Panc1 (cell line): ENCODE results near the gene PCYT2. TPM values are rescaled to one million over a fixed set of nuclear protein-coding genes. Genes with fewer than 3 reads are reported as not detected.

Experiments
- ATAC-seq: fragments of 200-7000 bp; cut with Tn5 transposase; 2 replicates; pipeline ENCODE4 v1.9.1; 2020; ENCODE audit warnings: mild to moderate bottlenecking, moderate library complexity
- BruUV-seq: library from RNA; stranded (reverse); fragments of 400-500 nt; replicated peaks from 2 replicates; lab custom pipeline; 2021; lab: Mats Ljungman, UMichigan
- CTCF ChIA-PET: fragments of 300-600 bp; sonication (Branson Sonifier 250); formaldehyde crosslinking; loops from one replicate; lab custom pipeline; 2022; ENCODE audit warnings: antibody characterized with exemption; lab: Charles Lee
- POLR2A ChIA-PET: fragments of 300-600 bp; sonication (Branson Sonifier 250); formaldehyde crosslinking; loops from one replicate; lab custom pipeline; 2022; ENCODE audit warnings: antibody characterized with exemption; lab: Charles Lee
- DNase-seq: peaks from one replicate; pipeline ENCODE4 v3.0.0-alpha.2; 2010; ENCODE audit warnings: low read depth, low spot score
- H3K27ac ChIP-seq: 2 replicates; pipeline ENCODE4 v1.5.1; 2011; ENCODE audit warnings: mild to moderate bottlenecking, low read length, inconsistent platforms
- H3K27me3 ChIP-seq: fragments of 200-500 bp; sonication (Bioruptor generic); 2 replicates; pipeline ENCODE4 v1.6.0; 2014; ENCODE audit warnings: low read length, inconsistent platforms; ENCODE audit not compliant: control insufficient read depth, insufficient read depth
- H3K36me3 ChIP-seq: fragments of 200-500 bp; sonication (Bioruptor generic); 2 replicates; pipeline ENCODE4 v1.5.1; 2014; ENCODE audit warnings: inconsistent platforms, mild to moderate bottlenecking, low read length, moderate library complexity; ENCODE audit not compliant: control insufficient read depth, insufficient read depth
- H3K4me1 ChIP-seq: 2 replicates; pipeline ENCODE4 v1.5.1; 2011; ENCODE audit warnings: inconsistent platforms, mild to moderate bottlenecking, low read length, moderate library complexity; ENCODE audit not compliant: control insufficient read depth, insufficient read depth
- H3K4me3 ChIP-seq, 2 experiments: 2 replicates each; pipeline ENCODE4 v1.5.1; 2011 to 2012; ENCODE audit warnings: low read depth in 2 of 2, low read length in 2 of 2, mild to moderate bottlenecking in 2 of 2, inconsistent platforms in 1 of 2, moderate library complexity in 1 of 2
- H3K9me3 ChIP-seq: fragments of 200-500 bp; sonication (Bioruptor generic); 2 replicates; pipeline ENCODE4 v1.5.1; 2014; ENCODE audit warnings: low read depth, mild to moderate bottlenecking, inconsistent platforms, low read length, moderate library complexity; ENCODE audit not compliant: control insufficient read depth, insufficient read depth
- POLR2AphosphoS5 ChIP-seq: IDR thresholded peaks from 2 replicates; pipeline ENCODE4 v1.6.1; 2012; ENCODE audit warnings: mild to moderate bottlenecking, low read depth, low read length, moderate library complexity
- SIN3A ChIP-seq: IDR thresholded peaks from 2 replicates; pipeline ENCODE4 v1.6.1; 2012; ENCODE audit warnings: low read depth, mild to moderate bottlenecking, low read length, moderate library complexity, borderline replicate concordance; ENCODE audit not compliant: insufficient read depth
- TCF7L2 ChIP-seq: IDR thresholded peaks from 2 replicates; pipeline ENCODE4 v1.6.1; 2011; ENCODE audit warnings: mild to moderate bottlenecking, low read depth, low read length, inconsistent platforms
- in situ Hi-C: cut with HindIII; loops from 2 replicates; pipeline ENCODE4 v1.10.0; 2016; ENCODE audit warnings: low sequenced_read_pairs, low pct_unique_long_range_greater_than_20kb
- intact Hi-C: fragments of 100-400 bp; cut with micrococcal nuclease; formaldehyde crosslinking; loops from one replicate; pipeline ENCODE4 v1.10.0; 2022; ENCODE audit not compliant: unreplicated experiment
- total RNA-seq: library from RNA; stranded (reverse); gene quantifications from one replicate; pipeline ENCODE4 v1.2.1, GENCODE V29; 2021; ENCODE audit not compliant: unreplicated experiment
- TF ChIP-seq, protein P1 (sequence below), 2 experiments: IDR thresholded peaks; 2 replicates each; pipeline ENCODE4 v1.6.1; 2011 to 2012; ENCODE audit warnings: low read depth in 2 of 2, control low read depth in 1 of 2, low read length in 1 of 2, mild to moderate bottlenecking in 1 of 2, moderate library complexity in 1 of 2; ENCODE audit not compliant: insufficient read depth in 1 of 2

Gene PCYT2
- total RNA-seq, 1 experiment from 2014 or later: 91.2 TPM

DNA sequence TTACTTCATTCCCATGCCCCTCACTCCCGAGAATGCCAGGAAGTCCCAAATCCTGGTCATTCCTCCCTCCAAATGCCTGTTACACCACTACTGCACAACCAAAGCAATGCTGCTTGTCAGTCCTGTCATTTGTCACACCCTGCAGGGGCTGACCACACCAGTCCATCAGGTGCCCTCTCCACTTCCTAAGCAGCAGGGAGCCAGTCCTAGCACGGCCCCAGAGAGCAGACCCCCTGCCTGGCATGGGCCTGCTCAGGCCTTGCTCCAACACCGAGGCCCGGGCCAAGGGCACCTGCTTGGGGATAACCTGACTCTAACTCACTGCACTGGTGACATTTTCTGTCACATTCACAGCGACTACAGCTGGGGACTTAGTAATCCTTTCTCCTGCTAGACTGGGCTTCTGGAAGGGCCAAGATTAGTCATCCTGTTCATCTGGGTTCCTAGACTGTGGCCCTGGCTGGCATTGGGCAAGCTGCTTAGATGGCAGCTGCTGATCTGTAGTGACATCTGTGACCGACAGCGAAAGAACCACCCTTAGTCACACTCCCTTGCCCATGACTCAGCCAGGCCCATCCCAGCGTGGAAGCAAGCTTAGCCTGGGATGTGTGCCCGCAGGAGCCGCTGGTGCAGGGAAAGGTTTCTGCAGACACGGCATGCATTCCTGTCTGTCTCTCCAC is 25.2 kb downstream of the PCYT2 start:
- H3K4me3 ChIP-seq: no peak overlapping the region
- ChIA-PET POLR2A (interaction anchor here (1.1 kb wide), 1 partner anchor 12 kb away, joined by 3 read pairs; no protein-coding TSS in a partner anchor), CTCF (no interaction called here)
- BruUV-seq: no TSS peak
- peaks cover 9% of the 10 kb centered on the region for H3K4me1 ChIP-seq
- H3K9me3 ChIP-seq: no peaks in the 10 kb centered on the region
- ATAC-seq (peak; percentile 67), DNase-seq (no peak)
- H3K27ac ChIP-seq: no peak overlapping the region
- no peaks in the 10 kb centered on the region for H3K27me3 ChIP-seq
- in situ Hi-C loops: no loop called here
- intact Hi-C loops: no loop called here
- TF ChIP-seq, protein P1, sequence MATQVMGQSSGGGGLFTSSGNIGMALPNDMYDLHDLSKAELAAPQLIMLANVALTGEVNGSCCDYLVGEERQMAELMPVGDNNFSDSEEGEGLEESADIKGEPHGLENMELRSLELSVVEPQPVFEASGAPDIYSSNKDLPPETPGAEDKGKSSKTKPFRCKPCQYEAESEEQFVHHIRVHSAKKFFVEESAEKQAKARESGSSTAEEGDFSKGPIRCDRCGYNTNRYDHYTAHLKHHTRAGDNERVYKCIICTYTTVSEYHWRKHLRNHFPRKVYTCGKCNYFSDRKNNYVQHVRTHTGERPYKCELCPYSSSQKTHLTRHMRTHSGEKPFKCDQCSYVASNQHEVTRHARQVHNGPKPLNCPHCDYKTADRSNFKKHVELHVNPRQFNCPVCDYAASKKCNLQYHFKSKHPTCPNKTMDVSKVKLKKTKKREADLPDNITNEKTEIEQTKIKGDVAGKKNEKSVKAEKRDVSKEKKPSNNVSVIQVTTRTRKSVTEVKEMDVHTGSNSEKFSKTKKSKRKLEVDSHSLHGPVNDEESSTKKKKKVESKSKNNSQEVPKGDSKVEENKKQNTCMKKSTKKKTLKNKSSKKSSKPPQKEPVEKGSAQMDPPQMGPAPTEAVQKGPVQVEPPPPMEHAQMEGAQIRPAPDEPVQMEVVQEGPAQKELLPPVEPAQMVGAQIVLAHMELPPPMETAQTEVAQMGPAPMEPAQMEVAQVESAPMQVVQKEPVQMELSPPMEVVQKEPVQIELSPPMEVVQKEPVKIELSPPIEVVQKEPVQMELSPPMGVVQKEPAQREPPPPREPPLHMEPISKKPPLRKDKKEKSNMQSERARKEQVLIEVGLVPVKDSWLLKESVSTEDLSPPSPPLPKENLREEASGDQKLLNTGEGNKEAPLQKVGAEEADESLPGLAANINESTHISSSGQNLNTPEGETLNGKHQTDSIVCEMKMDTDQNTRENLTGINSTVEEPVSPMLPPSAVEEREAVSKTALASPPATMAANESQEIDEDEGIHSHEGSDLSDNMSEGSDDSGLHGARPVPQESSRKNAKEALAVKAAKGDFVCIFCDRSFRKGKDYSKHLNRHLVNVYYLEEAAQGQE (IDR thresholded peaks at IDR 0.05; ENCODE audit: insufficient read depth in 1 of 2, low read depth in 2 of 2, low read length in 1 of 2): no peak
- TF ChIP-seq POLR2AphosphoS5: 0 out of 2 replicates have a peak, but pooled peaks have one; percentile 22
- H3K36me3 ChIP-seq: peaks cover 36% of the 10 kb centered on the region

GRCh38 chr17:81885454-81885853 is 25.7 kb downstream of the PCYT2 start:
- TF ChIP-seq POLR2AphosphoS5 (peak; percentile 57; the same call in 1 of the 2 replicates), SIN3A (no peak)
- DNase-seq (no peak), ATAC-seq (no peak)
- intact Hi-C loops (no loop called here), in situ Hi-C loops (no loop called here)
- Histone ChIP-seq H3K27ac (no peak overlapping the region), H3K4me3 (no peak overlapping the region), H3K36me3 (peaks cover 33% of the 10 kb centered on the region), H3K9me3 (no peaks in the 10 kb centered on the region), H3K27me3 (no peaks in the 10 kb centered on the region), H3K4me1 (peaks cover 9% of the 10 kb centered on the region)
- BruUV-seq: no TSS peak
- POLR2A ChIA-PET: no interaction called here
- CTCF ChIA-PET: no interaction called here

DNA sequence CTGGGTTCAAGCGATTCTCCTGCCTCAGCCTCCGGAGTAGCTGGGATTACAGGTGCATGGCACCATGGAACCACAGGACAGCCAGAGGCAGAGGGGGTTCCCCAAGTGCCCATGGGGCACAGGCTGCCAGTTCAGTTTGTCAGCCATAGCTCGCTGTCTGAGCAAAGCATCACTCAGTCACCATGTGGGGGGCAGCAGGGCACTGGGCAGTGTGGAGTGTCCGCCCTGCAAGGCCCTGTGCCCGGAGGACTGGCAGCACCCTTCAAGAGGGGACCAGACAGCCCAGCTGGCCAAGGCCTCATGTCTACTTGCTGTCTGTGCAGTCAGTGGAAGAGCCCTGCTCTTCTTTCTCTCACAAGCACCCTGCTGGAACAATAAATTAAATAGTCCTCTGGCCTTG is 26.2 kb downstream of the PCYT2 start:
- ATAC-seq (0 out of 2 replicates have a peak, but pooled peaks have one; percentile 8), DNase-seq (no peak)
- H3K27me3 ChIP-seq: no peaks in the 10 kb centered on the region
- intact Hi-C loops (no loop called here), in situ Hi-C loops (no loop called here)
- H3K4me1 ChIP-seq: peaks cover 5% of the 10 kb centered on the region
- peaks cover 28% of the 10 kb centered on the region for H3K36me3 ChIP-seq
- POLR2A ChIA-PET: interaction anchor here (0.5 kb wide), 1 partner anchor 48 kb away, joined by 4 read pairs; no protein-coding TSS in a partner anchor
- no TSS peak for BruUV-seq
- H3K27ac ChIP-seq: no peak overlapping the region
- CTCF ChIA-PET: no interaction called here
- no peaks in the 10 kb centered on the region for H3K9me3 ChIP-seq
- TF ChIP-seq SIN3A (no peak), POLR2AphosphoS5 (no peak), TCF7L2 (no peak)
- TF ChIP-seq, protein P1 (IDR thresholded peaks at IDR 0.05; ENCODE audit: insufficient read depth in 1 of 2, low read depth in 2 of 2, low read length in 1 of 2): no peak
- H3K4me3 ChIP-seq: no peak overlapping the region
